CD4-positive, alpha-beta T cell treated with Interleukin-10 for 1 hour (primary cell): ENCODE measurements around the gene PLSCR2.
"Not testable (repeated sequence)": the region's sequence is repeated elsewhere in the genome, so short reads cannot be mapped to it uniquely, and the experiment has no call there.

Source experiments
- DNase-seq: peaks from one replicate; pipeline ENCODE4 v3.0.0-alpha.2; 2020

PLSCR2 gene

DNA sequence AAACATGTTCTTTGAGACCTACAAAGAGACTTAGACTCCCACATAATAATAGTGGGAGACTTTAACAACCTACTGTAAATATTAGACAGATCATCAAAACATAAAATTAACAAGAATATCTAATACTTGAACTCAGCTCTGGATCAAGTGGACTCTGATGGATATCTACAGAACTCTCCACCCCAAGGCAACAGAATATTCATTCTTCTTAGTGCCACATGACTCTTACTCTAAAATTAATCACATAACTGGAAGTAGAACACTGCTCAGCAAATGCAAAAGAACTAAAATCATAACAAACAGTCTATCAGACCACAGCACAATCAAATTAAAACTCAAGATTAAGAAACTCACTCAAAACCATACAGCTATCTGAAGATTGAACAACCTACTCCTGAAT is 15.9 kb upstream of the PLSCR2 start:
- DNase-seq: no peak

DNA sequence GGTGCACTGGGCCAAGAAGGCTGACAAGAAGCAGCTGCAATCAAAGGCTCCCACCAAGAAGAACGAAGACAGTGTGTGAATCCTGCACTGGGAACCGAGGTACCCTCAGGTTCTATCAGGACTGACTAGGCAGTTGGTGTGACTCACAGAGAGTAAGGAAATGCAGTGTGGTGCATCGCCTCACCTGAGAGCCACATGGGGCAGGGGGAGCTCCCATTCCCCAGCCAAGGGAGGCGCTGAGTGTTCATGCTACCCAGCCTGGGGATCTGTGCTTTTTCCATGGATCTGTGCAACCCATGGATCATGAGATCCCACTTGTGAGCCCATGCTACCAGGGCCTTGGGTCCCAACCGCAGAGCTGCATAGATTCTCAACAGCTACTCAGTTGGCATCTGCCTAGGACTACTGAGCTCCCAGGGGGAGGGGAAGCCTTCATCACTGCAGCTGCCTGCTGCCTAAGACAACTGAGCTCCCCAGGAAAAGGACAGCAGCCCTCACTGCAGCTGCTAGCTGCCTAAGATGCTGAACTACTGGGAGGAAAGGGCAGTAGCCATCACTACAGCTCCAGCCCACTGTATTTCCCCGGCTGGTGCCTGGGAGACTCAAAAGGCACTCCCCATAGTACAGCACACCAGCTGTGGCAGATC is 6.9 kb upstream of the PLSCR2 start:
- no peak for DNase-seq

DNA sequence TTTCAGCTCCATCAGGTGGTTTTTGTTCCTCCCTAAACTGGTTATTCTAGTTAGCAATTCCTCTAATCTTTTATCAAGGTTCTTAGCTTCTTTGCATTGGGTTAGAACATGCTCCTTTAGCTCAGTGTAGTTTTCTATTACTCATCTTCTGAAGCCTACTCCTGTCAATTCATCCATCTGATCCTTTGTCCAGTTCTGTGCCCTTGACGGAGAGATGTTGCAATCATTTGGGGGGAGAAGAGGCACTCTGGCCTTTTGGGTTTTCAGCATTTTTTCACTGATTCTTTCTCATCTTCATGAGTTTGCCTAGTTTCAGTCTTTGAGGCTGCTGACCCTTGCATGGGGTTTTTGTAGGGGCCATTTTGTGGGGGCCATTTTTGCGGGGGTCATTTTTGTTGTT is 5.6 kb upstream of the PLSCR2 start:
- not testable (repeated sequence) for DNase-seq

DNA sequence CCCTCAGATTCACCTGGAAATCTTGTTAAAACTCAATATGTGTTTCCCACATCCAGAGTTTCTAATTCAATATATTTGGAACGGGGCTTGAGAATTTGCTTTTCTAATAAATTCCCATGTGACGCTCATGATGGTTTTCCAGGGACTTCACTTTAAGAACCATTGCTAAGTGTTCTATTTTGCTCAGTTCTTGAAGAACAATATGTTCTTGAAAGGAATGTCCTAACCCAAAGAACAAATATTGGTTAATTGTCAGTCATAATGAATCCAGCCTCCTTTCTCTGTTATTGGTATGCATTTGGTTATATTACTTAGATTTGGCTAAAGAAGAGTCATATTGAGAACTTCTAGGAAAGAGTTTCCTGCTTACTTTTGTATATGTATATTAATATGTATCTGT is 4.4 kb upstream of the PLSCR2 start:
- no peak for DNase-seq

DNA sequence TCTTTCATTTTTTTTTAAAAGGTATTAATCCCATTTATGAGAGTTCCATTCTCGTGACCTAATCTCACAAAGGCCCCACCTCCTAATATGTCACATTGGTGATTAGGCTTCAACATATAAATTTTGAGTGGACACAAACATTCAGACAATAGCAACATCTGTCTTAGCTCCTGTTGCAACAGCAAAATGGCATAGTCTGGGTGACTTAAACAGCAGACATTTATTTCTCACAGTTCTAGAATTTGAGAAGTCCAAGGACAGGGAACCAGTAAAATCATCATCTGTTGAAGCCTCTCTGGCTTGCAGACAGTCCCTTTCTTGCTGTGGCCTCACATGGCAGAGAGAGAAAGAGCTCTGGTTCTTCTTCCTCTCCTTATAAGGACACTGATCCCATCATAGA is 3.2 kb upstream of the PLSCR2 start:
- no peak for DNase-seq

DNA sequence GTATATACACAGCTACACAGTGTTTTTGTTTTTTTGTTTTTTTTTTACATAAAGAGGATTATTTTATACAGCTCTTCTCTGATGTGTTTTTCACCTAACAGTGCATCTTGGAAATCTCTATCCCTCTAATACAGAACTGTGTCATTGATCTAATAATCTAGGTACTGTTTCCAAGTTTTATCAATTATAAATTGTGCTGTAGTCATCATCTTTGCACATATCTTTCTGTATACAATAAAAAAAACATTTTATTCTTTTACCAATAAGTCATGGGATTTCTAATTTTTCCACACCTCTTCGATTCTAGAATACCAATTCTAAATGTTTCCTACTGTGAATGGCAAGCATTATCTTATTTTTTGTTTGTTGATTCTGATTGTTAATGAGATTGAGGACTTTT is 1.7 kb upstream of the PLSCR2 start:
- DNase-seq: no peak

DNA sequence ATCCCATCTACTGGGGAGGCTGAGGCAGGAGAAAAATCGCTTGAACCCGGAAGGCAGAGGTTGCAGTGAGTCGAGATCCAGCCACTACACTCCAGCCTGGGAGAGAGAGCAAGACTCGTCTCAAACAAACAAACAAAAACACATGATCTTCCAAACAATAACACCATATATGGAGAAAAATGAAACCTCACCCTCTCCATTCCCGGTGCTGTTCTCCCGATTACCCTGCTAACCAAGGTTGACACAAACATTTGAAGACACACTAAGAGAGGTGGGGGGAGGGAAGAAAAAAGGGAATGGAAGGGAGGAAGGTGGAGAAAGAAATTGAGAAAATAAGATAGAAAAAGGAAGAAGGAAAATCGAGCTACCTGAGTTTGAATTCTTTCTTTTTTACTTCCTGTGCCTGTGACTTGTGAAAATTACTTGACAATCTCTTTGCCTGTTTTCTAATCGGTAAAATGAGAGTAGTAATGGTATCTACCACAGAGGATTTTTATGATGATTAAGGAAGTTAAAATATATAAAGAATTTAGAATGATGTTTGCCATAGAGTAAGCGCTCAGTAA is 1.1 kb upstream of the PLSCR2 start:
- DNase-seq: no peak

DNA sequence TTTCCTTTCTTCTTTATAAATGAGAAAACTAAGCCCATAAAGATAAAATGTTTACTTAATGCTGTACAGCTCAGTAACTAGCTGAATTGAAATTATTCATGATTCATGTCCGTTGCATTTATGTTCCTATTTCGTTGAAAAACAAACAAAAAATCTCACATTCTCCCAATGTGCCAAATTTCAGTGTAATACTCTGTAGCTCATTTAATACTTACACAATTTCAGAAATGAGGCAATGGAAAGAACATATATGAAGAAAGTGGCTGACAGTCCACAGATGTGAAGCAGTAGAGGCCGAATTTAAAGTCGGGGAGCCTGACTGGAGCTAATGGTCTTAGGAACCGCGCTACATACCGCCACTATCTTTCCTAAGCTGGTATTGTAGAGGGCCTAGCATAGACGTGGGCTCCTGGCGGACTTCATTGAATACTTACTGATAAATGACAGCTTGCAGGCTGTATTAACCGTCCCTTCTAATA is 651 bp downstream of the PLSCR2 start:
- no peak for DNase-seq

DNA sequence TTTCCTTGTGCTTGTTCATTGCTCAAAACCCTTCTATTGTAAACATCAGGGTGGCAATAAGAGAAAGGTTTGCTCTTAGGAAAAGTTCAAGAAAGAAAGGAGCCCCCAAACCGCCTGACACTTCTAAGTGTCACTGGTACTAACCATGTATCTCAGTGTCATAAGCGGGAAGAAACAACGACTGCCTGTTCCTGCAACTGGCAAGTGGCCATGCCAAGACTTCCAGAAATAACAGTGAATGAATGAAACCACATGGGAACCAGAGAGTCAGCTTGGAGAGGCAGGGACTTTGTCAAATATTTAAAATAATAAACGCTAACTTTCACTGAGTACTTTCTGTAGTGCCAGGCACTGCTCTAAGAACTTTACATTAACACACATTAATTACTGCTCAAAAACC is 1.1 kb downstream of the PLSCR2 start:
- DNase-seq: no peak

DNA sequence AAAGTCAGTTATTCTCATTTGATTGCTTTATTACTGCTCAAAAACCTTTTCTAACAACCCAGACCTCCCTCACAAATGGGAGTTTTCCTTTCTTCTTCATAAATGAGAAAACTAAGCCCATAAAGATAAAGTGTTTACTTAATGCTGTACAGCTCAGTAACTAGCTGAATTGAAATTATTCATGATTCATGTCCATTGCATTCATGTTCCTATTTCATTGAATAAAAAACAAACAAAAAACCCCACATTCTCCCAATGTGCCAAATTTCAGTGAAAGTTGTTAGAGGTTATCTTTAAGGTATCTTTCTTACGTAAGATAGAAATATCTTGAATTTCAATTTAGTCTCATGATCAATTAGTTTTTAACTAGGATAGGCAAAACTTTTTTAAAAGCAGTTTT is 2.8 kb downstream of the PLSCR2 start:
- DNase-seq: no peak

DNA sequence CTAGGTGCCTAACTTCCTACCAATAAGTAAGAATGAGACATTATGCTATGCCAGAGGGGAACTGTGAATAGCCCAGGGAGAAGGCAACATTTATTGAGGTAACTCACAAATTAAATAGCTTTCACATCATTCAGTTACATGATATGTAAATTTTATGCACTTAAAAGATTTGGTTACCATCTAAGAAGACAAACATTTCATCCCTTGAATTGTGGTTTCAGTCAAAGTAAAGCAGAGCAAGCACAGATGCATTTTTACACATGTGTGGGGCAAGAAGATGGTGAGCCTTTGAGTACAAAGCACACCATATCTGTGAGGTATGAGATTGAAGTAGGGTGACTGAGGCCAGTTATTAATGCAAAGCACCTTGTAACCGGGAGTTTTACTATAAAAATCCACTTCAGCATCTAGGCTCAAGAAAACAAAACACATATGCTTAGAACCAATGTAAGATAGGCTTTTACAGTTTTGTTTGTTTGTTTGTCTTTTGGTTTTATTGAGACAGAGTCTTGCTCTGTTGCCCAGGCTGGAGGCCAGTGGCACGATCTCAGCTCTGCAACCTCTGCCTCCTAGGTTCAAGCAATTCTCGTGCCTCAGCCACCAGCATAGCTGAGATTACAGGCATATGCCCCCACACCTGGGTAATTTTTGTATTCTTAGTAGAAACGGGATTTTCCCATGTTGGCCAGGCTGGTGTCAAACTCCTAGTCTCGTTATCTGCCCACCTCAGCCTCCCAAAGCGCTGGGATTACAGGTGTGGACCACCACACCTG is 3.5 kb downstream of the PLSCR2 start:
- DNase-seq: no peak

DNA sequence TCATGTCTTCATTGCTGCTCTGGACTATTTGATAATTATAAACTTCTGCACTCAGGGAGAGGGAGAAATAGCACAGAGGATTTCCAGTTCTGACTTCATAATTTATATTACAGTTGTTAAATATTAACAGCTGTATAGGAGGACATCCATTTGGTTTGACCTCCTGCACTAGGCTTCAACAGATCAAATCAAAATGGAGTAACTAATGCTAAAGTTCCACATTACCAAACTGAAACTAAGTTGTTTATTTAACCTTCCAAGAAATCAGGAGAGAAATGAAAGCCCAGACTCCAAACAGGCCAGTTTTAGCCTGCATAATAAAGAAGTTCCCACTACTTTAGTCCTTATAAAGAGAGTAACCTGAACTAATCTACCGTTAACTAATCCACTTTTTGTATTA is 4.6 kb downstream of the PLSCR2 start:
- no peak for DNase-seq

DNA sequence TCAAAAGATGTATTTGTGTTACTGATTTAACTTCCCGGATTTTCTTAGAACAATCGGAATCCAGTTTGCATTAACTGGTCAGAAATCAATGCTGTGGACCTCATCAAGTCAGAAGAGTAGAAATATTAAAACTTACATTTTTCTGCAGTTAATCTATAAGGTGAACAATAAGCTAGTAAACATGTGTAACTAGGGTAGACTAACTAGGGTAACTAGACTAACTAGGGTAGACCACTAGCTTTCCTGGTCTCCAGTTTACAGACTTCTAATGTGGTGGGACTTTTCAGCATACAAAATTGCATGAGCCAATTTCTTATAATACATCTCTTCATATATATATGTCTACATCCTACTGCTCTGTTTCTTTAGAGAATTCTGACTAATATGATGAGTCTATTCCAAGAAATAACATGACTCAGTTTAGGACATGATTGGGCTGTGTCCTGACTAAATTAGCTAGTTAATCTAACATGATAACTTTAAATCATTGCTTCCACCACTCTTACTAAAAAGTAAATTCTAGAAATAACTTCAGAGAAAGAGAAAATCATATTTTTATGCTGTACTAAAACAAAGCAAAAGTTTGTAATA is 5.3 kb downstream of the PLSCR2 start:
- DNase-seq: no peak

DNA sequence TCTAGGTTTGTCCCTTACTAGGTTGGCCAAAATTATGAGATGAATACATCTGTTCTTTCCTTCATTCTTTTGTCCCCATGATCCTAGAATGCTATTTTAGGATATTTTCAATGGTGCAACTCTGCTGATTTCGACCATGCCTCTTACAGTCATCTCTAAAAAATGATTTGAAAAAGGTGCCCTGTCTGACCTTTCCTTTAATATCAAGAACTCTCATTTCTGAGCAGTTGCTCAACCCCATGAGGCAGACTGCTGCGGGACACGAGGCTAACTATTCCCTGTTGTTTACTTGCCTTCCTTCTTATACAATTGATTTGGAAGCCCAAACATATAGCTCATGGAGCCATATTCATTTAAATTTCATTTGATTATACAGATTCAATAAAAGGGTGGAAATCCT is 14.6 kb downstream of the PLSCR2 start:
- DNase-seq: no peak

DNA sequence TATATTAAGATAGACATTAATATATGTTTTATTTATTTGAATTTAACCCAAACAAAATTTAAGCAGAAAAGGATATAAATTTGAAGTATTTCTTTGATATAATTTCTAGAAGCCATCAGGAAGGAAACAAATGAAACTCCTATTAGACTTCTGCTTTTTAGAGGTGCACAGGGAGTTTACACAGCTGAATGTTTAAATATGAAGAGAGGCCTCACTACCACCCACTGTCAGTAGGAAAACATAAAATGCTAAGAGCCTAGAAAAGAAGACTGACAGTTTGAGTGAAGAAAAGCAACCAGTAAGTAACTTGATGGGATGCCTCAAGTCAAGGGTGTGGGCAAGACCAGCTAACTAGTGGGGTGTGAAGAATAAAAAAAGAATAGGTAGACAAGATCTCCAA is 19.7 kb downstream of the PLSCR2 start:
- no peak for DNase-seq

DNA sequence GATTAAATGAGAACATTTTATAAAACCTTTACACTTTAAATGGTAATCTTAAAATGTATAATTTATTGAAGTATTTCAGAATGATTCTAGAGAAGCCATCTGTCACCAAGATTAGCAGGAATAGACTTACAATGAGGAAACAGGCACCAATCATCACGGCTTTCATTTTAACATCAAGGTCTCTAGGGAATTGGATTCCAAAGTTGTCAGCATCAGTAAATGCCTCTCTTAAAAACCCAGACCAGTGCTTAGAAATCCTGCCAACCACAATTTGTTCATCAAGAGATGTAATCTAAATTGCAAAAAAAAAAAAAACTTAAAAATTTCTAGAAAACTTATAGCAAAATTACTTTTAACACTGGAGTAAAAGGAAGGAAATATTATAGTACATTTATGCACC is 20.3 kb downstream of the PLSCR2 start:
- DNase-seq: no peak

DNA sequence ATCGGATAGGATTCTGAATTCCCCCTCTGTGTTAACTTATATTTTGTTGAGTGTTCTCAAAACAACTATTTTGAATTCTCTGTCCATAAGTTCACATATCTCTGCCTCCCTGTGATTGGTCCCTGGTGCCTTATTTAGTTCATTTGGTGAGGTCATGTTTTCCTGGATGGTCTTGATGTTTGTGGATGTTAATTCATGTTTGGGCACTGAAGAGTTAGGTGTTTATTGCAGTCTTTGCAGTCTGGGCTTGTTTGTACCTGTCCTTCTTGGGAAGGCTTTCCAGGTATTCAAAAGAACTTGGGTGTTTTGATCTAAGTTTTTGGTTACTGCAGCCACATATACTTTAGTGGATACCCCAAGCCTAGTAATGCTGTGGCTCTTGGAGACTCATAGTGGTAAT is 23.3 kb downstream of the PLSCR2 start:
- DNase-seq: no peak

DNA sequence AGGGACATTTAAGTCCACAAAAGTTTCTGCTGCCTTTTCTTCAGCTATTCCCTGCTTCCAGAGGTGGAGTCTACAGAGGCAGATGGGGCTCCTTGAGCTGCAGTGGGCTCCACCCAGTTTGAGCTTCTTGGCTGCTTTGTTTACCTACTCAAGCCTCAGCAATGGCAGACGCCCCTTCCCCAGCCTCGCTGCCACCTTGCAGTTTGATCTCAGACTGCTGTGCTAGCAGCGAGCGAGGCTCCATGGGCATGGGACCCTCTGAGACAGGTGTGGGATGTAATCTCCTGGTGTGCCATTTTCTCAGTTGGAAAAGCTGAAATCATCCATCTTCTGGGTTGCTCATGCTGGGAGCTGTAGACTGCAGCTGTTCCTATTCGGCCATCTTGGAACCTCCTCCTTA is 29.1 kb downstream of the PLSCR2 start:
- DNase-seq: not testable (repeated sequence)

DNA sequence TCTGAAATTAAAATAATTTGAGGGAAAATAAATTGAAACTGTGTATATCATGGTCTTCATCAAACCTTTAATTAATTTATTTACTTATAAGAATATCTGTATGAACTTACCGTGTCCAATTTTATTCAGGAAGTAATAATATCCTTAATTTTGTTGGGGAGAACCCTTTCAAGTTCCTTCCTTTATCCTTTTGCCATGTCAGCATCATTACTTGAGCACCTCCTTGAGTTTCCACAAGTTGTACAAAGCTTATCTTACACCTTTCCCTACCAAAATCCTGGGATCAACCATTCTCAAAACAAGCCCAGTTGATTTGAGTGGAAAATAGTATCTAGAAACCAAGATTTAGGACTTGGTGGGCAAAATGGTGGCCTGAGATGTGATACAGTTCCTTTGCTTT is 37.3 kb downstream of the PLSCR2 start:
- no peak for DNase-seq

DNA sequence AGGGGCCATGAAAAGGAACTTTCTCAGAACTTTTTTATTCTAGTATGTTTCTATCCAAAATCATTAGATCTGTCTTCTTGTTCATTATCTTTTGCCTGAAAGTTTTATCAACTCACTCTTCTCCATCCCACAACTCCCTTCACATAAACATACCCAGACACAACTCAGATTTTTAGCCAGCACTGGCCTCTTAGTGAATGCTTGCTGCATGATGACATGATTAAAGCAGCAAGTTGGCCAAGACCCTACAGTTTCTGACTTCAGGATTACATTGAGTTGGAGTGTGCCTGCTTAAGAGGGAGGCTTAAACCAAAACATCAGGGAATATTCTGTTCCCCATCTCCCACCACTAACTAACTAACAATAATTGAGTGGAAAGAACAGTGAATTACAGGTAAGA is 38.1 kb downstream of the PLSCR2 start:
- no peak for DNase-seq

DNA sequence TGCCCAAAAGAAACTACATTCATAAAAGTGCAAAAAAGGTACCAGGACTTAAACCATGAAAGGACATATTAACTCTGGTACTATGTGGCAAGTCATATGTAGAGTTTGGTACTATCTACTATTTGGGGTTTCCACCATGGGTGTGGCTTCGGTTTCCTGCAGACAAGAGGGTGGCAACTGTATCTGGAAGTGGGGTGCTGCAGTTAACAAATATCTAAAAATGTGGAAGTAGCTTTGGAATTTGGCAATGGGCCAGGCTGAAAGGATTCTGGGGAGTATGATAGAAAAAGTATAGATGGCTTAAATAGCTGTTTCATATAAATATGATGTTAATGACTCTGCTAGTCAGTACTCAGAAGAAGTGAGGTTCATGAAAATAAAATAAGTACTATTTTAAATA is 44.0 kb downstream of the PLSCR2 start:
- DNase-seq: no peak

DNA sequence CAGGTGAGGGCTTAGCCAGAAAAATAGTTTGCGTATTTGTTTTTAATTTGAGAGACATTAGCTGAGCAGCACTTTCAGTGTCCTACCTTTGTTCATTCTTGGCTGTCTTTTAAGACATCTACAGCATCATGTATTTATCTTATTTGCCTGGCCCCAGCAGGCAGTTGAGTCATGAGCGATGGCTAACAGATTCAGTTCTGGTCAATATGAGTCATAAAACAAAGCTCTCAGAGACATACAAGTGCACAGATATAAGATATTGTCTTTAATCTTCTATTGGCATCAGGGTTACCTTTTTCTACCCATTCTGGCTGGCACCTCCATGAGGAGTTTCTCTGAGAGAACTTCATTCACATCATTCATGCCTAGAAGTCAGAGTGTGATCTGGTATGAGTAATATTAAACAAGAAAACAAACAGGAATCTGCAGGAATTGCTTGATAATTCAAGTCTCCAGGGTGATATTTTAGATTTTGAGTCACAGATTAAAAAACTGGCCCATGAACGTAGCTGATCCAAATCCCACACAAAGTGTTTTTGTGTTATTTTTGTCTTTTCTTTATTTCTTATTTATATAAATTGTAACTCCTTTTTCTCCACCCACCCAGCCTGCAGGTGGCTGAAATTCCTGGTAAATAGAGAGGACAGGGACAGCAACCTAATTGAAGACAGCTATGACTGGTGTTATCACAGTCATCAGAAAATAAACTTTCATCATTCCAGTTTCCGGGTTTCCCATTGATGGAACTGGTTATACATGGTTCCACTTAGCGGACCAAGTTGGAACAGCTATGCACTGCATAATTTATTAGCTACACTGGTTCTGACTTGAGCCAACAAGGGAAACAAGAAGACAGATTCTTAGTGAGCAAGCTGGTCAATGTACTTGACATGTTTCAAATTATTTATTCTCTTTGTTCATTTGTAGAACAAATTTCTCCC is 47.3 kb downstream of the PLSCR2 start:
- no peak for DNase-seq

DNA sequence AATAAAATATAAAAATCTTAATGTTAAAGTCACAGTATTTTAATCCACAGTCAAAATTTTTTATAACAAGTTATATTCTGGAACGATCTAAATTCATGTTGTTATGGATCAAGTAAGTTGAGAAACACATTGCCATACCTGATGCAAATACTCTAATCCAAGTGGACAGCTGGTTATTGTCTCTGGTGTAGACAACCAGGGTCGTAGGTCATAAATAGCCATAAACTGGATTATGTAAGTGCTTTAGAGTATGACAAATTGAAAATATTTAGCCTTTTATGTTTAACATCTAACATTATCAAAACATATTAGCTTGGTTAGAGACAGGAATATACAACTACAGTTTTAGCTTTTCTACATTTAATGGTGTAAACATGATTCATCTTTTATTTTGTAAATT is 53.0 kb downstream of the PLSCR2 start:
- no peak for DNase-seq
